HEK293 (cell line): ENCODE data around the gene MSRB2.

Experiments used
- CTCF ChIP-seq: fragments of 450-650 bp; formaldehyde crosslinking; IDR thresholded peaks from 2 replicates; pipeline ENCODE4 v1.5.1; 2016; ENCODE audit warnings: missing biosample characterization, missing genetic modification characterization
- ZNF24 ChIP-seq: fragments of 450-650 bp; formaldehyde crosslinking; IDR thresholded peaks from 2 replicates; pipeline ENCODE4 v1.5.1; 2016; ENCODE audit warnings: missing biosample characterization, missing genetic modification characterization
- ZNF302 ChIP-seq: fragments of 450-650 bp; formaldehyde crosslinking; IDR thresholded peaks from 2 replicates; pipeline ENCODE4 v1.5.1; 2016; ENCODE audit warnings: missing biosample characterization, missing genetic modification characterization, low read depth

DNA sequence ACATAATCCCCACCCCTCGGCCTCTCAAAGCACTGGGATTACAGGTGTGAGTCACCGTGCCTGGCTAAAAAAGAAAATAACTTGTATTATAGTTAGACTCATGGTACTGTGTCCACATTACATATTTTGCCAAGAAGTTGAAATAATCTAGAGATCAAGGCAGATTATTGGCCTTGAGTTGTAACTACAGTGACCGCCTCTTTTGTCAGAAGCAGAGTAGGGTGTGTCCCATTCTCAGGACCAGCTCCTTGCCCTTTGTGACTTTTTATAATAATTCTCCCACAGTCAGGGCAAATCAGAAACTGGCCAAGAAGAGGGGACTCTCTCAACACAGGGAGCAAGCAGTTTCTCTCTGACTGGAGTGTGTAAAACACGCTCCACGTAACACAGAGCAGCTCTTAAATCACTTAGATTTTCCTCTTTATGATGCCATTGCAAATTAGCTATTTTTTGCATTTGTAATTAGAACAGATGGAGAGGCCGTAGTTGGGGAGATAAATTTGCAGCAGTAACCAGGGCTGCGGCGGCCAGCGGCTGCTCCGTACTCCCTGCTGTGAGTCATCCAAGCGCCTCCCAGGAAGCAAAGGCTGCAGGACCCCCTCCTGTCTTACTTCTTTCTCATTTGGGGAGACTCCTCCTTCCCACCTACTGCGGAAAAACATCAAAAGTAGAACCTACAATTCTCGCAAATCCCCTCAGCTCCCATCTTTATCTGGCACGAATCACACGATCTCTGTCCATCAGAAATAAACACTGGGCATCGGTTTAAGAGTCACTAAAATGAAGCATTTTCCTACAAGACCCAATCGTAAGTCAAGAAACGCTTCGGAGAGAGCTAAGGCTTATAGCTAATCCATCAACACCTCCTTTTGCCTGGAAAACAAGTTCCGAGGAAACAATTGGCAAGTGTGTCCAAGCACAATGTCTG is 32.1 kb upstream of the MSRB2 start:
- TF ChIP-seq ZNF24 (tag by site-specific recombination) (no peak), CTCF (tag by site-specific recombination) (no peak), ZNF302 (no peak)
